Smooth muscle cell (in vitro differentiated cells): ENCODE data around the gene TRPM8. TPM values are rescaled to one million over a fixed set of nuclear protein-coding genes. Genes with fewer than 3 reads are reported as not detected.

Source experiments
- DNase-seq: peaks from one replicate; lab custom pipeline; 2025; ENCODE audit not compliant: unreplicated experiment; lab: John Stamatoyannopoulos, UW
- H2AFZ ChIP-seq: fragments of 200-600 bp; sonication (generic); 2 replicates; pipeline ENCODE4 v1.6.0; 2016; ENCODE audit warnings: antibody characterized with exemption, low read depth, mild to moderate bottlenecking
- H3F3A ChIP-seq: fragments of 200-600 bp; sonication (generic); 2 replicates; pipeline ENCODE4 v1.6.0; 2017; ENCODE audit warnings: antibody characterized with exemption, low read depth
- H3K27ac ChIP-seq: fragments of 200-600 bp; sonication (generic); 2 replicates; pipeline ENCODE4 v1.5.1; 2016; ENCODE audit warnings: low read depth, mild to moderate bottlenecking
- H3K27me3 ChIP-seq: fragments of 200-600 bp; sonication (generic); 2 replicates; pipeline ENCODE4 v1.6.1; 2016; ENCODE audit warnings: low read depth, mild to moderate bottlenecking
- H3K36me3 ChIP-seq: fragments of 200-600 bp; sonication (generic); 2 replicates; pipeline ENCODE4 v1.5.1; 2016; ENCODE audit warnings: low read depth
- H3K4me1 ChIP-seq: fragments of 200-600 bp; sonication (generic); 2 replicates; pipeline ENCODE4 v1.5.1; 2016; ENCODE audit warnings: low read depth
- H3K4me2 ChIP-seq: fragments of 200-600 bp; sonication (generic); 2 replicates; pipeline ENCODE4 v1.6.0; 2016; ENCODE audit warnings: mild to moderate bottlenecking
- H3K4me3 ChIP-seq: fragments of 200-600 bp; sonication (generic); 2 replicates; pipeline ENCODE4 v1.5.1; 2016; ENCODE audit warnings: mild to moderate bottlenecking
- H3K79me2 ChIP-seq: fragments of 200-600 bp; sonication (generic); 2 replicates; pipeline ENCODE4 v1.6.0; 2016; ENCODE audit warnings: low read depth, mild to moderate bottlenecking
- H3K9ac ChIP-seq: fragments of 200-600 bp; sonication (generic); 2 replicates; pipeline ENCODE4 v1.6.0; 2016; ENCODE audit warnings: low read depth
- H3K9me3 ChIP-seq: fragments of 200-600 bp; sonication (generic); replicated peaks from 2 replicates; pipeline ENCODE4 v1.5.1; 2016; ENCODE audit warnings: low read depth
- H4K20me1 ChIP-seq: fragments of 200-600 bp; sonication (generic); 2 replicates; pipeline ENCODE4 v1.6.0; 2016; ENCODE audit warnings: low read depth
- CTCF ChIP-seq: fragments of 200-600 bp; sonication (generic); IDR thresholded peaks from 2 replicates; pipeline ENCODE4 v1.5.1; 2017; ENCODE audit warnings: borderline replicate concordance, mild to moderate bottlenecking, antibody characterized with exemption; ENCODE audit not compliant: insufficient read depth, poor library complexity, severe bottlenecking
- WGBS: methylation state at CpG from one replicate; pipeline ENCODE4 v1.1.7; 2016; ENCODE audit warnings: low lambda C conversion rate; 5-methylcytosine and 5-hydroxymethylcytosine counted together
- polyA plus RNA-seq: library from polyadenylated mRNA; unstranded; fragments of >200 nt; fragmentation: Nextera tagmentation; extraction: Ambion mirVana; gene quantifications from 2 replicates; pipeline ENCODE4 v1.2.1, GENCODE V29; 2016
- total RNA-seq: library from RNA; depleted of rRNA; stranded (reverse); fragments of >200 nt; gene quantifications from 2 replicates; pipeline ENCODE4 v1.2.3, GENCODE V29; 2014

Gene TRPM8
- total and polyA plus RNA-seq, 2 experiments from 2014 or later: not detected

DNA sequence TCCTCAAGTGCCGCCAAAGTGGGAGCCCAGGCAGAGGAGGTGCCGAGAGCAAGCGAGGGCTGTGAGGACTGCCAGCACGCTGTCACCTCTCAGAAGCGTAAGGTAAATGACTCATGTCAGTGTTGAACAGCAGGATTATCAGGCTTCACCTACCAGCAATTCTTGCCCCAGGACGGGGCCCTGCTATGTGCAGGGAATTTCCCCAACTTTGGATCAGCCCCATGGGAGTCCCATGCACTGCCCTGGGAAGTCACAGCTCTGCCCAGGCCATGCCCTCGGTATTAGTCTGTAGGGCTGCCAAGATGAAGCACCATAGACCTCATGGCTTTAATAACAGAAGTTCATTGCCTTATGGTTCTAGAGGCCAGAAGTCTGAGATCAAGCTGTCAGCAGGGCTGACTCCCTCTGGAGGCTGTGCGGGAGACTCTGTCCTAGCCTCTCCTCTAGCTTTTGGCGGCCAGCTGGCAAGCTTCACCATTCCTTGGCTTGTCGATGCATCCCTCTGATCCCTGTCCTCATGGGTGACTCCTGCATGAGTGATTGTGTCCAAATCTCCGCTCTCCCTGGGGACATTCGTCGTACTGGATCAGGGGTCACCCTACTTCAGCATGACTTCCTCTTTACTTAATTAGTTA lies 55.9 kb downstream of the TRPM8 start:
- Histone ChIP-seq H3F3A (peaks cover 3% of the 10 kb centered on the region), H3K9ac (no peak overlapping the region), H2AFZ (no peak overlapping the region), H3K4me2 (no peak overlapping the region), H3K9me3 (no peaks in the 10 kb centered on the region), H3K4me3 (no peak overlapping the region), H3K27ac (peak overlapping the region; percentile 82), H3K79me2 (no peaks in the 10 kb centered on the region), H3K27me3 (no peaks in the 10 kb centered on the region), H4K20me1 (no peaks in the 10 kb centered on the region), H3K36me3 (no peaks in the 10 kb centered on the region), H3K4me1 (no peaks in the 10 kb centered on the region)
- TF ChIP-seq CTCF: no peak
- WGBS: 83% methylated on average over 13 of the region's 13 CpGs
- no peak for DNase-seq

DNA sequence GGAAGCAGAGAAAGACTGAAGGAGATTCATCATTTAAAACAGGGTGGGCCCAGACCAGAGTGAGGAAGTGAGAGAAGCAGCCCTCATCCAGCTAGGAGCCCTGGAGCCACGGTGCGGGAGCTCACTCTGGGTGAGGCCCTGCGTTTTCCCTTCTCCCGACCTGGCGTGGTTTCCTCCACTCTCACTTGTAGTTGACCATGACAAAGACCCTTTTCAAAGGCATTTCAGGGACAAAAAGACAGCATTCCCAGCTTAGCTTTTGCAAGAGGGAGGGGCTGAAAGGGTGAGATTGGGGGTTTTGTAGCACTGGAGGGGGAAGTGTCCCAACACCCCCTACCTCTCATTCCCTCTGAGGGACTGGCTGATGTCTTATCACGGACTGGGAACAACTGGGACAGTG lies 56.6 kb downstream of the TRPM8 start:
- DNase-seq: no peak
- H3F3A ChIP-seq: peaks cover 3% of the 10 kb centered on the region
- TF ChIP-seq CTCF: no peak
- no peaks in the 10 kb centered on the region for H4K20me1 ChIP-seq
- H3K36me3 ChIP-seq: no peaks in the 10 kb centered on the region
- no peaks in the 10 kb centered on the region for H3K9me3 ChIP-seq
- H3K9ac ChIP-seq: no peak overlapping the region
- H3K27me3 ChIP-seq: no peaks in the 10 kb centered on the region
- peak overlapping the region; percentile 82 for H3K27ac ChIP-seq
- H2AFZ ChIP-seq: no peak overlapping the region
- H3K4me3 ChIP-seq: no peak overlapping the region
- WGBS: 62% methylated on average over 6 of the region's 6 CpGs
- no peaks in the 10 kb centered on the region for H3K4me1 ChIP-seq
- H3K79me2 ChIP-seq: no peaks in the 10 kb centered on the region
- no peak overlapping the region for H3K4me2 ChIP-seq

DNA sequence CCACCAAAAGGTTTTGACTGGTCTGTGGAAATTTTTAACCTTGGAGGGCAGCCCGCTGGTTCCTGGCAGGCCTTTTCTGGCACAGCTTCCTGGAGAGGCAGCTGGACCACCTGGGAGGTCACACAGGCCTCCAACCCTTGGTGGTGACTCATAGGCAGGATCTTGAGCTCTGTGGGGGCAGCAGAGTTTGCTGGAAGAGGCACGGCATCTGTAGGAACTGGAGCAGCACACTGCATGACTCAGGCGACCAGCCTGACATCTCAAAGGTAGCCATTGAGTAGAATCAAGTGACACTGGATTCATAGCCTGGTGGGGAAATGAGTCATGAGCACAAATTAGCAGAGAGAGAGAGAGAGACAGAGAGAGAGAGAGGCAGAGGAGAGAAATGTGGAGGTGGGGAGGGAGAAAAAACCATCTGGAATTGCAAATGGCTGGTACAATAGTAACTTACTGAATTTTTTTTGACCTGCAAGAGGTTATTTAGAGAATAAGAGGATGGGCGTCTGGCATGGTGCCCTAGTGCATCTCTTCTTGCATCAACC lies 57.4 kb downstream of the TRPM8 start:
- no peaks in the 10 kb centered on the region for H3K9me3 ChIP-seq
- no peaks in the 10 kb centered on the region for H3K36me3 ChIP-seq
- no peak overlapping the region for H2AFZ ChIP-seq
- no peaks in the 10 kb centered on the region for H3K27me3 ChIP-seq
- peaks cover 3% of the 10 kb centered on the region for H3F3A ChIP-seq
- H3K79me2 ChIP-seq: no peaks in the 10 kb centered on the region
- no peak overlapping the region for H3K4me3 ChIP-seq
- TF ChIP-seq CTCF: no peak
- WGBS: 25% methylated on average over 4 of the region's 4 CpGs
- peak; percentile 12 for DNase-seq
- peak overlapping the region; percentile 82 for H3K27ac ChIP-seq
- H3K9ac ChIP-seq: peak overlapping the region; percentile 6
- H3K4me2 ChIP-seq: peak overlapping the region; percentile 43
- no peaks in the 10 kb centered on the region for H4K20me1 ChIP-seq
- no peaks in the 10 kb centered on the region for H3K4me1 ChIP-seq

DNA sequence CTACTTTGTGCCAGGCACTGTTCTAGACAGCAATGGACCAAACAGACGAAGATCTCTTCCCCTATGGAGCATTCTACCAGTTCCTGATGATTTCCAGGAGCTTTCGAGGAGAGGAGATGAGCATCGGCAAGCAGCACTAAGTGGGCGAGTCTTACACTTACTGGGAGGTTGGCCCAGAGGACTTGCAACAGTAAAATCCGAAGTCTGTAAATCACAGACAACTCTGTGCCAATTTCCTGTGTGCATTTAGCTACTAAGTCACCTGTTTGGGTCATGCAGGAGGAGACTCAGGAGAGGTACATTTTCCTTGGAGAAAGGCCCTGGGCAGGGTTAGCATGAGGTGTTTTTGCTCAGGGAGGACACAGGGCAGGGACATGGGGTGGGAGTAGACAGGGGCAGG lies 58.9 kb downstream of the TRPM8 start:
- no peak for DNase-seq
- H3K79me2 ChIP-seq: no peaks in the 10 kb centered on the region
- H3K4me3 ChIP-seq: no peak overlapping the region
- H3K27ac ChIP-seq: no peak overlapping the region
- H4K20me1 ChIP-seq: no peaks in the 10 kb centered on the region
- H3F3A ChIP-seq: peaks cover 3% of the 10 kb centered on the region
- no peak overlapping the region for H3K4me2 ChIP-seq
- H3K27me3 ChIP-seq: no peaks in the 10 kb centered on the region
- H3K9ac ChIP-seq: no peak overlapping the region
- no peaks in the 10 kb centered on the region for H3K9me3 ChIP-seq
- H2AFZ ChIP-seq: no peak overlapping the region
- 87% methylated on average over 5 of the region's 5 CpGs for WGBS
- no peaks in the 10 kb centered on the region for H3K36me3 ChIP-seq
- no peak for TF ChIP-seq CTCF
- H3K4me1 ChIP-seq: no peaks in the 10 kb centered on the region
